CD14-positive monocyte (primary cell): Measurements from ENCODE around the gene HS6ST2. TPM values are rescaled to one million over a fixed set of nuclear protein-coding genes. Genes with fewer than 3 reads are reported as not detected.

Source experiments
- DNase-seq, 3 donors: peaks; one replicate each; pipeline ENCODE4 v3.0.0-alpha.2; 2011 to 2022
- H2AFZ ChIP-seq: 2 replicates; pipeline ENCODE4 v1.6.0; 2012; ENCODE audit warnings: mild to moderate bottlenecking, low read depth, low read length, inconsistent platforms; ENCODE audit not compliant: insufficient read depth, poor library complexity, severe bottlenecking
- H3K27ac ChIP-seq, 2 donors: 1 replicate in 1 of 2; 2 replicates in 1 of 2; pipeline ENCODE4 v1.5.1; 2012 to 2013; ENCODE audit warnings: low read length in 2 of 2, control low read depth in 1 of 2, inconsistent platforms in 1 of 2, low read depth in 1 of 2, mild to moderate bottlenecking in 1 of 2
- H3K27me3 ChIP-seq, 2 donors: one replicate each; pipeline versions ENCODE4 v1.6.0 to v1.6.1; 2011 to 2013; ENCODE audit warnings: low read length in 2 of 2; ENCODE audit not compliant: control insufficient read depth in 2 of 2, insufficient read depth in 2 of 2
- H3K36me3 ChIP-seq, 2 donors: replicated peaks in 1 of 2; 1 replicate in 1 of 2; 2 replicates in 1 of 2; pipeline versions ENCODE4 v1.5.1 to v1.6.1; 2012 to 2013; ENCODE audit warnings: low read length in 2 of 2, control low read depth in 1 of 2, inconsistent platforms in 1 of 2, mild to moderate bottlenecking in 1 of 2; ENCODE audit not compliant: insufficient read depth in 2 of 2, control insufficient read depth in 1 of 2
- H3K4me1 ChIP-seq, 2 donors: 1 replicate in 1 of 2; 2 replicates in 1 of 2; pipeline versions ENCODE4 v1.5.1 to v1.6.1; 2012 to 2013; ENCODE audit warnings: low read length in 2 of 2, control low read depth in 1 of 2, inconsistent platforms in 1 of 2, mild to moderate bottlenecking in 1 of 2, moderate library complexity in 1 of 2; ENCODE audit not compliant: insufficient read depth in 2 of 2, control insufficient read depth in 1 of 2
- H3K4me2 ChIP-seq: replicated peaks from 2 replicates; pipeline ENCODE3; 2012; ENCODE audit warnings: low read length, moderate library complexity, mild to moderate bottlenecking; ENCODE audit not compliant: poor library complexity, severe bottlenecking; ENCODE audit errors: extremely low read depth
- H3K4me3 ChIP-seq, 3 experiments: fragments of 200-600 bp in 1 of 3; sonication (generic) in 1 of 3; replicated peaks in 1 of 3; 1 replicate in 2 of 3; 2 replicates in 1 of 3; pipeline ENCODE4 v1.5.1; 2011 to 2013; ENCODE audit warnings: low read length in 3 of 3, mild to moderate bottlenecking in 3 of 3, control low read depth in 2 of 3, low read depth in 2 of 3, inconsistent platforms in 1 of 3, moderate library complexity in 1 of 3
- H3K79me2 ChIP-seq: 2 replicates; pipeline ENCODE4 v1.6.0; 2012; ENCODE audit warnings: mild to moderate bottlenecking, control low read depth, inconsistent platforms, low read length, moderate library complexity; ENCODE audit not compliant: insufficient read depth
- H3K9ac ChIP-seq: 2 replicates; pipeline ENCODE4 v1.6.0; 2017; ENCODE audit warnings: low read length, mild to moderate bottlenecking; ENCODE audit not compliant: insufficient read depth, poor library complexity, severe bottlenecking
- H3K9me3 ChIP-seq, 2 donors: replicated peaks in 1 of 2; 1 replicate in 1 of 2; 2 replicates in 1 of 2; pipeline versions ENCODE4 v1.5.1 to v1.6.1; 2012 to 2013; ENCODE audit warnings: low read length in 2 of 2, control low read depth in 1 of 2; ENCODE audit not compliant: control insufficient read depth in 1 of 2, insufficient read depth in 1 of 2
- H4K20me1 ChIP-seq: 2 replicates; pipeline ENCODE4 v1.6.0; 2012; ENCODE audit warnings: mild to moderate bottlenecking, low read length, control low read depth, moderate library complexity; ENCODE audit not compliant: insufficient read depth
- H3K27ac Mint-ChIP-seq, 7 donors: one replicate each; pipeline ENCODE4 v1.8.0; 2020; ENCODE audit warnings: mild to moderate bottlenecking in 7 of 7, mixed read lengths in 7 of 7, moderate library complexity in 6 of 7, inconsistent platforms in 2 of 7
- H3K27me3 Mint-ChIP-seq, 3 donors: one replicate each; pipeline ENCODE4 v1.8.0; 2021 to 2022; ENCODE audit warnings: low read depth in 3 of 3, mild to moderate bottlenecking in 3 of 3, mixed read lengths in 3 of 3, moderate library complexity in 3 of 3, inconsistent platforms in 1 of 3
- H3K36me3 Mint-ChIP-seq, 2 donors: one replicate each; pipeline ENCODE4 v1.8.0; 2020; ENCODE audit warnings: mixed read lengths in 2 of 2, inconsistent platforms in 1 of 2, mild to moderate bottlenecking in 1 of 2
- H3K4me1 Mint-ChIP-seq: one replicate; pipeline ENCODE4 v1.8.0; 2020; ENCODE audit warnings: mild to moderate bottlenecking, mixed read lengths
- H3K4me3 Mint-ChIP-seq, 2 donors: one replicate each; pipeline ENCODE4 v1.8.0; 2020; ENCODE audit warnings: mild to moderate bottlenecking in 2 of 2, mixed read lengths in 2 of 2, moderate library complexity in 1 of 2
- H3K9me3 Mint-ChIP-seq, 7 donors: one replicate each; pipeline ENCODE4 v1.8.0; 2020 to 2022; ENCODE audit warnings: mixed read lengths in 7 of 7, mild to moderate bottlenecking in 6 of 7, moderate library complexity in 6 of 7, inconsistent platforms in 2 of 7
- WGBS: methylation state at CpG from one replicate; pipeline ENCODE4 v1.1.5; 2013; ENCODE audit warnings: missing lambda C conversion rate; ENCODE audit not compliant: insufficient coverage; 5-methylcytosine and 5-hydroxymethylcytosine counted together
- intact Hi-C, 2 donors: fragments of 100-400 bp; cut with micrococcal nuclease; formaldehyde crosslinking; loops; one replicate each; pipeline versions ENCODE4 v1.15.0 to v1.15.1; 2023
- polyA plus RNA-seq, 3 donors: library from polyadenylated mRNA; depleted of rRNA in 1 of 3; unstranded in 2 of 3; stranded (reverse) in 1 of 3; fragments of 300-500 nt in 2 of 3; fragments of >200 nt in 1 of 3; fragmentation: Illumina TruSeq in 2 of 3; gene quantifications; 1 replicate in 2 of 3; 2 replicates in 1 of 3; pipeline ENCODE4 v1.2.3, GENCODE V29; 2012 to 2021
- TF ChIP-seq, protein P1 (sequence below): fragments of 200-600 bp; IDR thresholded peaks from one replicate; pipeline ENCODE4 v1.8.0; 2022; ENCODE audit warnings: antibody characterized with exemption, mild to moderate bottlenecking

The HS6ST2 gene
- polyA plus RNA-seq, 3 donors = not detected

DNA sequence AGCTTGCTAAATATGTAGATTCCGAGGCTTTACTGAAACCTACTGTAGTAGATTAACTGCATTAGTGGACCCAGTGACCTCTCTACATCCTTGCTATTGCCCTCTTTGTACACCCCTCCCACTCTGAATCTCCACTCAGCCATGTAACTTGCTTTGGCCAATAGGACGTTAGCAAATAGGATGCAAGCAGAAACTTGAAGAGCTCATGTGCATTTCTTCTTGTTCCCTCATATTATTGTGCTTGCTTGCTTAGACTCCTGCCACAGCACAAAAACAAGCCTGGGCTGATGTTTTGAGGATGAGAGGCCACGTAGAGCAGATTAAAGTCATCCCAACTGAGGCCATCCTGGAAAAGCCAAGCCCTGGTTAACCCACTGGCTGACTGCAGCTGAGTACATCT lies 147.9 kb downstream of the HS6ST2 start:
- no peak for DNase-seq
- Histone ChIP-seq H3K9ac (no peak overlapping the region), H3K4me3 (no peak overlapping the region), H4K20me1 (no peaks in the 10 kb centered on the region), H3K9me3 (no peaks in the 10 kb centered on the region), H2AFZ (no peak overlapping the region), H3K27me3 (peaks cover 0 to 3% of the 10 kb centered on the region in 2 donors), H3K4me2 (no peak overlapping the region), H3K36me3 (no peaks in the 10 kb centered on the region), H3K27ac (no peak overlapping the region), H3K4me1 (no peaks in the 10 kb centered on the region), H3K79me2 (no peaks in the 10 kb centered on the region)
- Mint-ChIP-seq H3K4me1 (no peaks in the 10 kb centered on the region), H3K9me3 (peaks cover 0 to 2% (median 0%) of the 10 kb centered on the region in 7 donors), H3K27ac (no peak overlapping the region), H3K4me3 (no peak overlapping the region), H3K27me3 (peaks cover 0 to 2% (median 0%) of the 10 kb centered on the region in 3 donors), H3K36me3 (no peaks in the 10 kb centered on the region)
- TF ChIP-seq, protein P1, sequence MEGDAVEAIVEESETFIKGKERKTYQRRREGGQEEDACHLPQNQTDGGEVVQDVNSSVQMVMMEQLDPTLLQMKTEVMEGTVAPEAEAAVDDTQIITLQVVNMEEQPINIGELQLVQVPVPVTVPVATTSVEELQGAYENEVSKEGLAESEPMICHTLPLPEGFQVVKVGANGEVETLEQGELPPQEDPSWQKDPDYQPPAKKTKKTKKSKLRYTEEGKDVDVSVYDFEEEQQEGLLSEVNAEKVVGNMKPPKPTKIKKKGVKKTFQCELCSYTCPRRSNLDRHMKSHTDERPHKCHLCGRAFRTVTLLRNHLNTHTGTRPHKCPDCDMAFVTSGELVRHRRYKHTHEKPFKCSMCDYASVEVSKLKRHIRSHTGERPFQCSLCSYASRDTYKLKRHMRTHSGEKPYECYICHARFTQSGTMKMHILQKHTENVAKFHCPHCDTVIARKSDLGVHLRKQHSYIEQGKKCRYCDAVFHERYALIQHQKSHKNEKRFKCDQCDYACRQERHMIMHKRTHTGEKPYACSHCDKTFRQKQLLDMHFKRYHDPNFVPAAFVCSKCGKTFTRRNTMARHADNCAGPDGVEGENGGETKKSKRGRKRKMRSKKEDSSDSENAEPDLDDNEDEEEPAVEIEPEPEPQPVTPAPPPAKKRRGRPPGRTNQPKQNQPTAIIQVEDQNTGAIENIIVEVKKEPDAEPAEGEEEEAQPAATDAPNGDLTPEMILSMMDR = no peak
- intact Hi-C loops = no loop called here
- WGBS = 100% methylated on average over 2 of the region's 3 CpGs

GRCh38 chrX:132809581-132809980 lies 148.8 kb downstream of the HS6ST2 start:
- H3K27ac Mint-ChIP-seq = no peak overlapping the region
- H3K4me3 Mint-ChIP-seq = no peak overlapping the region
- H3K9ac ChIP-seq = no peak overlapping the region
- H3K79me2 ChIP-seq = no peaks in the 10 kb centered on the region
- peaks cover 0 to 2% (median 0%) of the 10 kb centered on the region in 7 donors for H3K9me3 Mint-ChIP-seq
- H2AFZ ChIP-seq = no peak overlapping the region
- H3K4me2 ChIP-seq = no peak overlapping the region
- no peaks in the 10 kb centered on the region for H3K4me1 ChIP-seq
- H3K27ac ChIP-seq = no peak overlapping the region
- peaks cover 0 to 5% of the 10 kb centered on the region in 2 donors for H3K27me3 ChIP-seq
- no peaks in the 10 kb centered on the region for H3K4me1 Mint-ChIP-seq
- H3K4me3 ChIP-seq = no peak overlapping the region
- DNase-seq = no peak
- no CpG with 5 or more reads among the region's 2 CpGs for WGBS
- intact Hi-C loops = no loop called here
- no peaks in the 10 kb centered on the region for H3K36me3 ChIP-seq
- no peaks in the 10 kb centered on the region for H4K20me1 ChIP-seq
- TF ChIP-seq, protein P1 = no peak
- no peaks in the 10 kb centered on the region for H3K36me3 Mint-ChIP-seq
- H3K9me3 ChIP-seq = no peaks in the 10 kb centered on the region
- H3K27me3 Mint-ChIP-seq = peaks cover 0 to 3% (median 2%) of the 10 kb centered on the region in 3 donors
